ENCODE data around the gene SLC25A10. TPM values are rescaled to one million over a fixed set of nuclear protein-coding genes. Genes with fewer than 3 reads are reported as not detected.

SLC25A10 gene
- total RNA-seq, 1 donor from 2014 or later, result 6.8 TPM

DNA sequence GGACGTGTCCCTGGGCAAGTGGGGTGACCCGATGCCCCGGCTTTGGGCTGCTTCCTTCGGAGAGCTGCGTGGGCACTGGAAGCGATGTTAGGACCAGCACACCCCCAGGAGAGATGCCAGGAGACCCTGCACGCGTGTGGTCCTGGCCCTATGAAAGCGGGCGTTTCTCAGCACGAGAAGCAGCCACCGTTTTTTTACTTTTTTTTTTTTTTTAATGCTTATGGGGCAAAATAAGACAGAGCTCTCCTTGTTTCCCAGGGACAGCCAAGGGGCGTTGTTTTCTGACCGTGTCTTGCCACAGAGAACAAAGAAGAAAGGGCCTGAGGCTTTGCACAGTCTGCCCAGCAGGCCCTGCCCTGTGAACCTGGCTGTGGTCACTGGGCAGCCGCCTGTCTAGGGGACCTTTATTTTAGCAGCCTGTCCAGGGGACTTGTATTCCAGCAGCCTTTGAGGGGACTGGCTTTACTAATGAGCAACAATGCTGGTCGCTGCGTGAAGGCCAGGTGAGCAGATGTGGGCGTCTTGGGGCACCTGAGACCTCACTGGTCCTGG is 996 bp downstream of the SLC25A10 start:
- H3K4me3 ChIP-seq (ENCODE audit: low read length in 3 of 3), result peak overlapping the region; percentile 60 to 72 (median 66)
- H3K9me3 ChIP-seq (ENCODE audit: control insufficient read depth in 3 of 3, low read length in 3 of 3), result no peaks in the 10 kb centered on the region
- peak overlapping the region; percentile 57 to 82 (median 67) for H3K9ac ChIP-seq (ENCODE audit: low read depth in 1 of 3, low read length in 3 of 3)
- peaks cover 0 to 6% (median 0%) of the 10 kb centered on the region in 3 donors for H3K36me3 ChIP-seq (ENCODE audit: control insufficient read depth in 3 of 3, insufficient read depth in 3 of 3, low read length in 3 of 3)
- peaks cover 22 to 29% (median 25%) of the 10 kb centered on the region in 3 donors for H3K4me1 ChIP-seq (ENCODE audit: control insufficient read depth in 3 of 3, insufficient read depth in 3 of 3, low read length in 3 of 3)
- H3K27ac ChIP-seq (ENCODE audit: low read depth, low read length), result no peak overlapping the region
- H3K27me3 ChIP-seq (ENCODE audit: control insufficient read depth in 3 of 3, insufficient read depth in 3 of 3, low read length in 3 of 3), result no peaks in the 10 kb centered on the region

DNA sequence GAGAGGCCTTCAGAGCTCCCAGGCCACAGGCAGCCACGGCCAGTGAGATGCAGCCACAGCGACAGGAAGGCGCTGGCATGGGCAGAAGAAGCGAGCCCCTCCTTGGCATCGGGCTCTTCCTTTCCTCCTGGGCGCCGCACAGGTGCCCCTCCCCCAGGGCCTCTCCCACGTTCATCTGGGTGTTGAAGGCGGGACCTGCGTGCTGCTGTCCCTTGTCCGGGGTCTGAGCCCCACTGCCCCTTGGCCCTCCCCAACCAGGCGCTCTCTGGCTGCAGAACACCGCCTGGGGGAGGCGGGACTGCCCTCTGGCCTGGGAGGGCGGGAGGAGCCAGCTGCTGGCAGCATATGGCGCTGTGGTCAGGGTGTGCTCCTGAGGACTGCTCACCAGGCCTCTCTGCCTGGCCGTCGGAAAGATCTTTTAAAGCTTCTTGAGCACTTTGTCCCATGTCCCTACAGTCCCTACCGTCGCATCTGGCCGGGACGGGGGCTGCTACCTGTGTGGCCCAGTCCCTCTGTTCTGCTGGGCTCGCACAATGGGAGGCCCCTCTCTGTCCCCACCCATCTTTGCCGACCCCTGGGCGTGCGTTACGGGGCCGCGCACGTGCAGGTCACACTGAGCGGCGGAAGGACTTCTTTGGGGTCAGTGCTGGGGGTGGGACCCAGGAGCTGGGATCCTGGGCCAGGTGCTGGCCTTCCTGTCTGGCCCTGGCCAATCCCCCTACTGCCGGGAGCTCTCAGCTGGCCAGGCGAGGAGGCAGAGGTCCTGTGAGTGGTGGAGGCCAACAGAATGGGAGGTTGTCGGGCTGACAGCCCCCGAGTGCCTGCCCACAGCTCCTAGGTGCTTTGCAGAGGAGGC is 1.7 kb downstream of the SLC25A10 start:
- peaks cover 22 to 29% (median 25%) of the 10 kb centered on the region in 3 donors for H3K4me1 ChIP-seq (ENCODE audit: control insufficient read depth in 3 of 3, insufficient read depth in 3 of 3, low read length in 3 of 3)
- H3K27me3 ChIP-seq (ENCODE audit: control insufficient read depth in 3 of 3, insufficient read depth in 3 of 3, low read length in 3 of 3), result no peaks in the 10 kb centered on the region
- H3K9ac ChIP-seq (ENCODE audit: low read depth in 1 of 3, low read length in 3 of 3), result peak overlapping the region in 1 of 3 donors; percentile 82
- no peak overlapping the region for H3K27ac ChIP-seq (ENCODE audit: low read depth, low read length)
- no peak overlapping the region for H3K4me3 ChIP-seq (ENCODE audit: low read length in 3 of 3)
- no peaks in the 10 kb centered on the region for H3K9me3 ChIP-seq (ENCODE audit: control insufficient read depth in 3 of 3, low read length in 3 of 3)
- peaks cover 0 to 2% (median 0%) of the 10 kb centered on the region in 3 donors for H3K36me3 ChIP-seq (ENCODE audit: control insufficient read depth in 3 of 3, insufficient read depth in 3 of 3, low read length in 3 of 3)

DNA sequence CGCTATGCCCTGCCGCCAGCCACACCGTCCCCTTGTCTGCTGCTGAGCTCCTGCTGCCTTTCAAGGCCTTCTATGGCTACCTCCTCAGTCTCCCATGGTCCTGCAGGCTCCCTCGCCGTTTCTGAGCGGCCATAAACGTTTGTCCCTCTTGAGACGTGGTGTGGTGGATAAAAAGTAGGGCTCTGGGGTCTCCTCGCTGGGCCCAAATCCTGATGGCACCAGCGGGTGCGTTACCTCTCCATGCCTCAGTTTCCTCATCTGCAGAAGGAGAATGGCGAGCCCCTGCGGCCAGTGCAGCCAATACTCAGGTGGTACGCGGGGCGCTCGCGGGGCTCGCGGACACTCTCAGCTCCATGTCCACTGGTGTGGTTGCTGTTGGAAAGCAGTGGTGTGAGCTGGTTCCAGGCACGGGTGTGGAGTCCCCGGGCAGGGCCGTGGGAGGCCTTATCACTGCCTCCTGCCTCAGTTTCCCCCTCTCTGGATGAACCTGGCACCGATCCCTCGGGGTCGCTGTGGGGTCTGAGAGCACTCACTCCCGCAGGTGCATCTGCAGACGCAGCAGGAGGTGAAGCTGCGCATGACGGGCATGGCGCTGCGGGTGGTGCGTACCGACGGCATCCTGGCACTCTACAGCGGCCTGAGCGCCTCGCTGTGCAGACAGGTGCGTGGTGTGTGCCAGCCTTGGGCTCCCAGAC is 2.5 kb downstream of the SLC25A10 start:
- Histone ChIP-seq H3K36me3 (ENCODE audit: control insufficient read depth in 3 of 3, insufficient read depth in 3 of 3, low read length in 3 of 3) (peaks cover 0 to 2% (median 0%) of the 10 kb centered on the region in 3 donors), H3K9me3 (ENCODE audit: control insufficient read depth in 3 of 3, low read length in 3 of 3) (no peaks in the 10 kb centered on the region), H3K4me1 (ENCODE audit: control insufficient read depth in 3 of 3, insufficient read depth in 3 of 3, low read length in 3 of 3) (peaks cover 22 to 29% (median 25%) of the 10 kb centered on the region in 3 donors), H3K9ac (ENCODE audit: low read depth in 1 of 3, low read length in 3 of 3) (no peak overlapping the region), H3K27me3 (ENCODE audit: control insufficient read depth in 3 of 3, insufficient read depth in 3 of 3, low read length in 3 of 3) (no peaks in the 10 kb centered on the region), H3K27ac (ENCODE audit: low read depth, low read length) (no peak overlapping the region), H3K4me3 (ENCODE audit: low read length in 3 of 3) (no peak overlapping the region)

DNA sequence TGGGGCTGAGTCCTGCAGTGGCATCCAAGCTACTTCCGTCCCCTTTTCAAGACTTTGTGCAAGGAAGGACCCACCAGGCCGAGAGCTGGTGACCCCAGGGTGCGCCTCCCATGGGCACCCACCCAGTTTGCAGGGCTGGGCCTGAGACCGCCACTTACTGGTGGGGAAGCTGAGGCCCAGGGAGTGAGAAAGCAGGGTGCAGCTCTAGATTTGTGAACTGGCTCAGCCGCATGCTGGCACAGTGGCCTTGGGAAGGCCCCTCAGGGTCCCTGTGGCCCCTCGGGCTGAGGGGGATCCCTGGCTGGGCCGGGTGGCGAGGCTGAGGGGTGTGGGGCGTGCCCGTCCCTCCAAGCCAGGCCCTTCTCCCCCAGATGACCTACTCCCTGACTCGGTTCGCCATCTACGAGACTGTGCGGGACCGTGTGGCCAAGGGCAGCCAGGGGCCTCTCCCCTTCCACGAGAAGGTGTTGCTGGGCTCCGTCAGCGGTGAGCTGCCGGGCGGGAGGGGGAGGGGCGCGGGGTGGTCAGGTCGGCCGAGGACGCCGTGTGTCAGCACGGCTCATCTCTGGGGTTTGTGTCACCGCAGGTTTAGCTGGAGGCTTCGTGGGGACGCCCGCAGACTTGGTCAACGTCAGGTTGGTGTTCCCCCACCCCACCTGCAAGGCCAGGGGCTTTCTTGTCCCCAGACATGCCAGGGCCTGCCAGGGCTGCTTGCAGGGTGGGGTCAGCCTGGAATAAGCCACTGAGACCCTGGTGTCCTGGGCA is 3.2 kb downstream of the SLC25A10 start:
- Histone ChIP-seq H3K9me3 (ENCODE audit: control insufficient read depth in 3 of 3, low read length in 3 of 3) (no peaks in the 10 kb centered on the region), H3K4me1 (ENCODE audit: control insufficient read depth in 3 of 3, insufficient read depth in 3 of 3, low read length in 3 of 3) (peaks cover 20 to 29% (median 24%) of the 10 kb centered on the region in 3 donors), H3K4me3 (ENCODE audit: low read length in 3 of 3) (no peak overlapping the region), H3K27ac (ENCODE audit: low read depth, low read length) (no peak overlapping the region), H3K36me3 (ENCODE audit: control insufficient read depth in 3 of 3, insufficient read depth in 3 of 3, low read length in 3 of 3) (peaks cover 0 to 2% (median 0%) of the 10 kb centered on the region in 3 donors), H3K9ac (ENCODE audit: low read depth in 1 of 3, low read length in 3 of 3) (no peak overlapping the region), H3K27me3 (ENCODE audit: control insufficient read depth in 3 of 3, insufficient read depth in 3 of 3, low read length in 3 of 3) (no peaks in the 10 kb centered on the region)

DNA sequence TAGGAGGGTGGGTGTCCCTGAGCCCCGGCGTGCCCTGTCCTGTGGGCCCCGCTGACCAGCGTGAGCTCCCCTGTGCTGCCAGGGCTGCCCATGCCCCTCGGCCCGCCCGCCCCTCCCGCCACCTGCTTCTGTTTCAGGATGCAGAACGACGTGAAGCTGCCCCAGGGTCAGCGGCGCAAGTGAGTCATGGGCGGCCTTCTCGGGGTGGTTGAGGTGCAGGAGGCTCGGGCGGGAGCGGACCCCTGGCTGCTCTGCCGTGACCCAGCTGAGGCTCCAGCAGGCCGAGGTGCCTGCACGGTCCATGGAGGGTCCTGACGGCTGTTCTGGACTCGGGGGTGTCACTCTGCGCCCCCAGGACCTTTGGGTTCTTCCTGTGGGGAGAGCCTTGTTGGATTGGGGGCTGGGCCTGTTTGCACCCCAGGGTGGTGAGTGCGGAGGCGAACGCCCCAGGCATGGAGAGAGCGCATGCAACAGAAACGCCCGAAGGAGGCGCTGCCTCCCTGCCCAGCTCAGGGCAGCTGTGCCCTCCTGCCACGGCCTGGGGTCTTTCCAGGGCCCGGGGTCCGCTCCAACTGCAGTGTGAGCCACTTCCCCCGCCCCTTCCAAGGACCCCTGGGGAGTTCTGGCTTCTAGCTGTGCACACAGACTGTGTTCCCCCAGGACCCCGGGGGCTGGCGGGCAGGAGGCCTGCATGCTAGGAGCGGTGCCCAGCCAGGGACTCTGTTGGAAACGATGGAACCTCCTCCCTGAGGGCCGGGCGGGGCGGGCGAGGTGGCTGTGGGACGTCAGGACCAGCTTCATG is 4.0 kb downstream of the SLC25A10 start:
- no peak overlapping the region for H3K27ac ChIP-seq (ENCODE audit: low read depth, low read length)
- no peaks in the 10 kb centered on the region for H3K9me3 ChIP-seq (ENCODE audit: control insufficient read depth in 3 of 3, low read length in 3 of 3)
- H3K4me3 ChIP-seq (ENCODE audit: low read length in 3 of 3), result no peak overlapping the region
- peaks cover 0 to 2% (median 0%) of the 10 kb centered on the region in 3 donors for H3K36me3 ChIP-seq (ENCODE audit: control insufficient read depth in 3 of 3, insufficient read depth in 3 of 3, low read length in 3 of 3)
- H3K4me1 ChIP-seq (ENCODE audit: control insufficient read depth in 3 of 3, insufficient read depth in 3 of 3, low read length in 3 of 3), result peaks cover 12 to 21% (median 16%) of the 10 kb centered on the region in 3 donors
- no peak overlapping the region for H3K9ac ChIP-seq (ENCODE audit: low read depth in 1 of 3, low read length in 3 of 3)
- H3K27me3 ChIP-seq (ENCODE audit: control insufficient read depth in 3 of 3, insufficient read depth in 3 of 3, low read length in 3 of 3), result no peaks in the 10 kb centered on the region

DNA sequence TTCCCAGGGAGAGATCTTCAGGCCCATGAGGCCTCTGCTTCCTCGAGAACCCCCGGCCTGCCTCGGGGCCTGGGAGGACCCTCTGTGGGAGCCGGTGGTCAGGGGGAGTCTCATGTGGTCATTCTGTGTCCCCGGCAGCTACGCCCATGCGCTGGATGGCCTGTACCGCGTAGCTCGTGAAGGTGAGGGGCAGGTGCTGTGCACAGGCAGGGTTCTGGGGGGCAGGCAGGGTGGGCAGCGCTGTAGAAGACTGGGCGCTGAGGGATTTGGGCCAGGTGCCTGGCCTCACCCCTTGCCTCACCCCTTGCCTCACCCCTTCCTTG is 4.6 kb downstream of the SLC25A10 start:
- peaks cover 9 to 19% (median 12%) of the 10 kb centered on the region in 3 donors for H3K4me1 ChIP-seq (ENCODE audit: control insufficient read depth in 3 of 3, insufficient read depth in 3 of 3, low read length in 3 of 3)
- no peak overlapping the region for H3K27ac ChIP-seq (ENCODE audit: low read depth, low read length)
- no peak overlapping the region for H3K9ac ChIP-seq (ENCODE audit: low read depth in 1 of 3, low read length in 3 of 3)
- no peaks in the 10 kb centered on the region for H3K9me3 ChIP-seq (ENCODE audit: control insufficient read depth in 3 of 3, low read length in 3 of 3)
- no peak overlapping the region for H3K4me3 ChIP-seq (ENCODE audit: low read length in 3 of 3)
- peaks cover 0 to 2% (median 0%) of the 10 kb centered on the region in 3 donors for H3K36me3 ChIP-seq (ENCODE audit: control insufficient read depth in 3 of 3, insufficient read depth in 3 of 3, low read length in 3 of 3)
- H3K27me3 ChIP-seq (ENCODE audit: control insufficient read depth in 3 of 3, insufficient read depth in 3 of 3, low read length in 3 of 3), result no peaks in the 10 kb centered on the region

DNA sequence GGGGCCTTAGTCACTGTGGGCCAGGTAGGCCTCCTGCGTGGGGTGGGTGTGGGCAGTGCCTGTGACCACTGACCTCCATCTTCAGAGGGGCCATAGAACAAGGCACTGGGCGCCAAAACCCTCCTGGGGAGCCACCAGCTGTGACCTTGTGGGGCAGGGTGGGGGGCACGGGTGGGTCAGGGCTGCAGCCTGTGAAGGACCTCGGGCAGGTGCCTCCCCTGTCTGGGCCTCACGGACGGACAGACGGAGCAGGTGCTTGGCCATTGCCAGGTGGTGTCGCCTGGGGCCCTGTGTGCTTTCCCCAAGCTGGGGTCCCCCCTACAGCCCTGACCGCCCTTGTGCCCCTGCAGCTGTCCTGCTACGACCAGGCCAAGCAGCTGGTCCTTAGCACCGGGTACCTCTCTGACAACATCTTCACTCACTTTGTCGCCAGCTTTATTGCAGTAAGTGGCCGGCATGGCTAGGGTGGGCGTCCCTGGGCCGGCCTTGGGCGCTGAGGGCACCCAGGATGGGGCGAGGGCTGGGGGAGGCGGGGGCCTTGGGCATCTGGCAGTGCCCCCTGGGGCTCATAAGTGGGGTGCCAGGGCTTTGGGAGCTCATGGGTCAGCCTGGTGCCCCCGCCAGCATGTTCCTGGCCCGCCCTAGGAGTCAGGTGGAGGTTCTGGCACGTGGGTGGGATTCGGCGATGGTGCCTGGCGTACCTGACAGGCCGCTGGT is 5.1 kb downstream of the SLC25A10 start:
- H3K27ac ChIP-seq (ENCODE audit: low read depth, low read length), result no peak overlapping the region
- peaks cover 0 to 2% (median 0%) of the 10 kb centered on the region in 3 donors for H3K36me3 ChIP-seq (ENCODE audit: control insufficient read depth in 3 of 3, insufficient read depth in 3 of 3, low read length in 3 of 3)
- H3K4me1 ChIP-seq (ENCODE audit: control insufficient read depth in 3 of 3, insufficient read depth in 3 of 3, low read length in 3 of 3), result peaks cover 10 to 25% (median 16%) of the 10 kb centered on the region in 3 donors
- no peak overlapping the region for H3K9ac ChIP-seq (ENCODE audit: low read depth in 1 of 3, low read length in 3 of 3)
- H3K9me3 ChIP-seq (ENCODE audit: control insufficient read depth in 3 of 3, low read length in 3 of 3), result no peaks in the 10 kb centered on the region
- no peaks in the 10 kb centered on the region for H3K27me3 ChIP-seq (ENCODE audit: control insufficient read depth in 3 of 3, insufficient read depth in 3 of 3, low read length in 3 of 3)
- H3K4me3 ChIP-seq (ENCODE audit: low read length in 3 of 3), result no peak overlapping the region

DNA sequence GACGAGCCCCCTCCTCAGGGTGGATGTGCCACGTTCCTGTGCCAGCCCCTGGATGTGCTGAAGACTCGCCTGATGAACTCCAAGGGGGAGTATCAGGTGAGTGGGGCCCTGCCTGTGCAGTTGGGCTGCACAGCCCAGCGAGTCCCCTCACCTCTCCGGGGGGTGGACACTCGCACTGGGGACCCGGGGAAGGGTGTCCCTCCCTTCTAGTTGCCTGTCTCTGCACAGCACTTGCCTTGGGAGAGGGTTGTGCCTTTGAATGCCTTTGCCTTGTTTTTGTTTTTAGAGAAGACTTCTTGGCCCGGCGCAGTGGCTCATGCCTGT is 5.6 kb downstream of the SLC25A10 start:
- Histone ChIP-seq H3K27ac (ENCODE audit: low read depth, low read length) (no peak overlapping the region), H3K4me3 (ENCODE audit: low read length in 3 of 3) (no peak overlapping the region), H3K4me1 (ENCODE audit: control insufficient read depth in 3 of 3, insufficient read depth in 3 of 3, low read length in 3 of 3) (peaks cover 10 to 24% (median 16%) of the 10 kb centered on the region in 3 donors), H3K9me3 (ENCODE audit: control insufficient read depth in 3 of 3, low read length in 3 of 3) (no peaks in the 10 kb centered on the region), H3K9ac (ENCODE audit: low read depth in 1 of 3, low read length in 3 of 3) (no peak overlapping the region), H3K27me3 (ENCODE audit: control insufficient read depth in 3 of 3, insufficient read depth in 3 of 3, low read length in 3 of 3) (no peaks in the 10 kb centered on the region), H3K36me3 (ENCODE audit: control insufficient read depth in 3 of 3, insufficient read depth in 3 of 3, low read length in 3 of 3) (peaks cover 0 to 2% (median 0%) of the 10 kb centered on the region in 3 donors)
